ENCODE data around the gene LIPG.

The LIPG gene

GRCh38 chr18:49569724-49570123 lies 7.9 kb downstream of the LIPG start:
- Histone ChIP-seq H4K20me1 (ENCODE audit: low read depth, low read length) (no peaks in the 10 kb centered on the region), H2AFZ (ENCODE audit: low read depth, low read length, severe bottlenecking) (no peak overlapping the region), H3F3A (ENCODE audit: insufficient read depth) (no peaks in the 10 kb centered on the region), H3K9ac (ENCODE audit: low read length) (no peak overlapping the region), H3K9me2 (replicated peaks; ENCODE audit: insufficient read depth, low read length) (no peaks in the 10 kb centered on the region), H3K9me3 (ENCODE audit: insufficient read depth, low read length) (no peaks in the 10 kb centered on the region), H3K27me3 (ENCODE audit: low read length) (no peaks in the 10 kb centered on the region), H3K4me3 (ENCODE audit: insufficient read depth, low read length, poor library complexity, severe bottlenecking) (no peak overlapping the region), H3K79me2 (ENCODE audit: insufficient read depth, low read length) (no peaks in the 10 kb centered on the region), H3K36me3 (ENCODE audit: low read length) (no peaks in the 10 kb centered on the region), H3K4me2 (ENCODE audit: low read depth, low read length, poor library complexity, severe bottlenecking) (no peak overlapping the region), H3K27ac (ENCODE audit: low read depth, low read length) (no peak overlapping the region)
- TF ChIP-seq EZH2phosphoT487 (conservative IDR thresholded peaks at IDR 0.05; ENCODE audit: low read length) = no peak
- no peak for TF ChIP-seq CTCF (IDR thresholded peaks at IDR 0.05; ENCODE audit: insufficient read depth, low read length, poor library complexity, severe bottlenecking)

GRCh38 chr18:49570836-49571235 lies 9.0 kb downstream of the LIPG start:
- Histone ChIP-seq H3K36me3 (ENCODE audit: low read length) (no peaks in the 10 kb centered on the region), H3K9me2 (replicated peaks; ENCODE audit: insufficient read depth, low read length) (no peaks in the 10 kb centered on the region), H2AFZ (ENCODE audit: low read depth, low read length, severe bottlenecking) (no peak overlapping the region), H3K27me3 (ENCODE audit: low read length) (no peaks in the 10 kb centered on the region), H3F3A (ENCODE audit: insufficient read depth) (no peaks in the 10 kb centered on the region), H3K4me3 (ENCODE audit: insufficient read depth, low read length, poor library complexity, severe bottlenecking) (no peak overlapping the region), H4K20me1 (ENCODE audit: low read depth, low read length) (no peaks in the 10 kb centered on the region), H3K27ac (ENCODE audit: low read depth, low read length) (no peak overlapping the region), H3K9me3 (ENCODE audit: insufficient read depth, low read length) (no peaks in the 10 kb centered on the region), H3K4me2 (ENCODE audit: low read depth, low read length, poor library complexity, severe bottlenecking) (no peak overlapping the region), H3K79me2 (ENCODE audit: insufficient read depth, low read length) (no peaks in the 10 kb centered on the region), H3K9ac (ENCODE audit: low read length) (no peak overlapping the region)
- no peak for TF ChIP-seq EZH2phosphoT487 (conservative IDR thresholded peaks at IDR 0.05; ENCODE audit: low read length)
- no peak for TF ChIP-seq CTCF (IDR thresholded peaks at IDR 0.05; ENCODE audit: insufficient read depth, low read length, poor library complexity, severe bottlenecking)

- no peak overlapping the region for H3K4me2 ChIP-seq (ENCODE audit: low read depth, low read length, poor library complexity, severe bottlenecking)
- H3K27me3 ChIP-seq (ENCODE audit: low read length) = no peaks in the 10 kb centered on the region
- H2AFZ ChIP-seq (ENCODE audit: low read depth, low read length, severe bottlenecking) = no peak overlapping the region
- H4K20me1 ChIP-seq (ENCODE audit: low read depth, low read length) = no peaks in the 10 kb centered on the region
- H3K9me2 ChIP-seq (replicated peaks; ENCODE audit: insufficient read depth, low read length) = no peaks in the 10 kb centered on the region
- H3K9ac ChIP-seq (ENCODE audit: low read length) = no peak overlapping the region
- no peaks in the 10 kb centered on the region for H3K79me2 ChIP-seq (ENCODE audit: insufficient read depth, low read length)
- H3K36me3 ChIP-seq (ENCODE audit: low read length) = no peaks in the 10 kb centered on the region
- H3K4me3 ChIP-seq (ENCODE audit: insufficient read depth, low read length, poor library complexity, severe bottlenecking) = no peak overlapping the region
- no peak overlapping the region for H3K27ac ChIP-seq (ENCODE audit: low read depth, low read length)
- no peaks in the 10 kb centered on the region for H3F3A ChIP-seq (ENCODE audit: insufficient read depth)
- TF ChIP-seq CTCF (IDR thresholded peaks at IDR 0.05; ENCODE audit: insufficient read depth, low read length, poor library complexity, severe bottlenecking) (no peak), EZH2phosphoT487 (conservative IDR thresholded peaks at IDR 0.05; ENCODE audit: low read length) (no peak)
- H3K9me3 ChIP-seq (ENCODE audit: insufficient read depth, low read length) = no peaks in the 10 kb centered on the region
These were observed 10.9 kb downstream of the LIPG start for GRCh38 chr18:49572611-49573345.
